Mesenteric fat pad (tissue), 1 donor: ENCODE results near the gene MMP7. TPM values are rescaled to one million over a fixed set of nuclear protein-coding genes. Genes with fewer than 3 reads are reported as not detected.

ENCODE experiments used
- DNase-seq: peaks from one replicate; pipeline ENCODE4 v3.0.0-alpha.2; 2020; ENCODE audit warnings: low spot score
- total RNA-seq: library from RNA; stranded (reverse); fragmentation: NEBNext Ultra II Directional; extraction: Animal tissue kit (Norgen Biotek cat#: 25700); gene quantifications from one replicate; pipeline ENCODE4 v1.2.1, GENCODE V29; 2021
- donor health status: DM: yes; HTN: yes; CAD: no.

The MMP7 gene
- total RNA-seq, 1 donor from 2014 or later, result 2.5 TPM

DNA sequence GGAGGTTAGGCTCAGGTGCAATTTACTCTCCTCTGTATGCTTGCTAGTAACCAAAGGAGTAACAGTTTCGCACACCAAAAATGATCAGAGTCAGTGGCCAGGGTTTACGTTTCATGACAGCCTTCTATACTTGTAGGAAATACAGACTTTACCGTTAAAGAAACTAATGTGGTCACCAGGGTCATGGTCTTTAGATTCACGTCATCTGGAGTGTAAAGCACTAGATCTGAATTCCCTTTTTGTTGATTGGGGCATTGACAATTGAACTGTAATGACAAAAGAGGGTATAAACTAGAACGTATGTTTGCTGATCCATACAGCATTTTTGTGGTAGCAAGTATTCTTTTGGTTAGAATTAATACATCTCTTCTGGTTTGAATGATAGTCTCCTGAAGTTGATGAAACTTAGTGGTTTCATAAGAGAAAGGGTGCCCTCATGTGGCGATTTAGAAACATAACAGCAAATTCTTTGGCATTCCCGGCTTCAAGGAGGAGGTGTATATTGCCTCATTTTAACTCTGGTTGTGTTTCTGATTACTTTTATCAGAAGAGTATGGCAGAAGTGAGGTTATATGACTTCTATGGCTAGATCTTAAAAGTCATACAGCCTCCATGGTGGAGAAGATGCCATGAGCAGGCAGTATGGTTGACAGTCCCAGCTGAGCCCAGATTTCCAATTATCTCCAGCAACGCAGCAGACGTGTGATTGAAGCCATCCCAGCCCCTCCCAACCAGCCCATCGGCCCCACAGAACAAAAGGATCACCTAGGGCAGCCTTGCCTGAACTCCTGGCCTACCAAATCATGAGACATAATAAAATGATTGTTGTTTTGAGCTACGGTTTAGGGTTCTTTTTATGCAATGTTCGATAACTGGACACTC is 35.1 kb downstream of the MMP7 start:
- DNase-seq, result no peak

DNA sequence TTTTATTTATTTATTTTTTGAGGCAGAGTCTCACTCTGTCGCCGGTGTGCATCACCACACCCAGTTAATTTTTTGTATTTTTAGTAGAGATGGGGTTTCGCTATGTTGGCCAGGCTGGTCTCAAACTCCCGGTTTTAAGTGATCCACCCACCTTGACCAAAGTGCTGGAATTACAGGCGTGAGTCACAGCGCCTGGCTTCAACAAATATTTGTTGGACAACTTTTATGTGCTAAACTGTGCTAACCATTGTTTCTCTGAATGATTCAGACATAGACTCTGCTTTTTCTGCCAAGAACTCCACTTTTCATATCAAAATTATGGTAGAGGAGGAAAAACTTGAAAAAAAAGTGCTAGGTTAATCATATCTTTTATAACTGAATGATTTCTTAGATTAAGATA is 36.3 kb downstream of the MMP7 start:
- DNase-seq, result no peak

DNA sequence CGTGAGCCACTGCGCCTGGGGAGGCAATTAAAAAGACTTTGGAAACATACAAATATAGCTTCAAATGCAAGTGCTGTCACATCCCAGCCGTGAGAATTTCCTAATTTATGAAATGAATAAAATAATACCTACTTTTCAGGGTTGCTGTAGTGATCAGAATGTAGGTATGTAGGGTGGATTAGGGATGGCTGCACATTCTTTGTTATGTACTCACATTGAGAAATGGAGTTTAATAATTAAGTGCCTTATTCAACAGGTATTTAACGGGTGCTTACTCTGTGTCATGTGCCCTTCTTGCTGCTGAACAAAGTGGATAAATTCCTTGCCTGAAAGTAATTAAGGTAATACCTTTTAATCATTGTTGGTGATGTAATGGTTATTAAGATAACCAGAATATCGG is 37.0 kb downstream of the MMP7 start:
- DNase-seq, result no peak

DNA sequence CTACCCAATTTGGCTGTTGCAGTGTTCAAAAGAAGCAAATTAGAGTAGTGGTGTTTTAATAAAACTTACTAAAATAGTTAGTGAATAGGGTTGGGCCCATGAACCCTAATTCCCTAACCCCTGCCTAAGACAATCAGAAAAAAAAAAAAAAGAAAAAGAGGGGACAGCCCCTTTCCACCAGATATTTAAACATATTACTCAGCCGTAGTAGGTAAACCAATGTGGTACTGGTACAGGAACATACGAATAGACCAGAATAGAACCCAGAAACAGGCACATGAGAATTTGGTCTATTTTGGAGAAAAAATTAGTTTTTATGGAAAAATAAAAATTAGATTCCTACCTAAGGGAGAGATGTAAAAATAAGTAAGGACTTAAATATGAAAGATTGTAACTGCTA is 38.6 kb downstream of the MMP7 start:
- no peak for DNase-seq

DNA sequence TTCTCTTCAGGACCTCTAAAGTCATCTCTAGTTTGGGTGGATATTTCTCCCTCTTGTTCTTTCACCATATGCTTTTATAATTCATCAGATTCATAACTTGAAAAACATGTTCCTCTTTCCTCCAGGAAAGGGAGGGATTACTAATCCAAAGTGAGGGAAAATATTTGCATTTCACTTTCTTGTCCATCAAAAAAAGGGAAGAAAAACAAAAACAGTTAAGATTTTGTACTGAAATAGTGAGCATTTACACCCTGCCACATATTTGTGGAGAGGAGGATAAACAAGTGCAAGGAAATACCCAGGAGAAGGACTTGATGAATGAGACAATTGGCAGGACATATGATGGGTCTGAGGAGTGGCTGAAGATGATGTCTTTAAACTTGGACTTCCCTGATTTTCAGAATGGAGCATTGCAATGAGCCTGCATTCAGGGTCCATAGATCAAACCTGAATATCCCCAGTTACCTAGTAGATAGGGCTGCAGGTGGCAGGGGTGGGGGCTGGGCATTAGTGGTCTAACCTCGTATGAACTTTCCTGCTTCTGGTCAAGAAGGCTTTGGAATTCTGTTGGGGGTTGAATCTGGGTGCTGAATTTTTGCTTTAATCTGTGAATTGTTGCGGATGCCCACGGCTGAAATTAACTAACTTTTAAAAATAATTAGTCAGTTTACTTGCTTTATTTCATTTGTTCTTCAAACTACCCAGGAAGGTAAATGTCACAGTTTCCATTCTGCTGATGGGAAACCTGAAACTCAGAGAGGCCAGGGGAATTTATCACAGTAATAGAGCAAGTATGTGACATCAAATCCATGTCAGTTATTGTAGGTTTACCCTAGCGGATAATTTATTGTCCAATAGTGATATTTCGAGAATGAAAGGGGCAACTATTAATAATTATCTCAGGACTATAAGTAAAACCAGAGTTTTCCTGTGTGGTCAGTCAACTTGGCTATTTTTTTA is 41.1 kb downstream of the MMP7 start:
- DNase-seq, result no peak

DNA sequence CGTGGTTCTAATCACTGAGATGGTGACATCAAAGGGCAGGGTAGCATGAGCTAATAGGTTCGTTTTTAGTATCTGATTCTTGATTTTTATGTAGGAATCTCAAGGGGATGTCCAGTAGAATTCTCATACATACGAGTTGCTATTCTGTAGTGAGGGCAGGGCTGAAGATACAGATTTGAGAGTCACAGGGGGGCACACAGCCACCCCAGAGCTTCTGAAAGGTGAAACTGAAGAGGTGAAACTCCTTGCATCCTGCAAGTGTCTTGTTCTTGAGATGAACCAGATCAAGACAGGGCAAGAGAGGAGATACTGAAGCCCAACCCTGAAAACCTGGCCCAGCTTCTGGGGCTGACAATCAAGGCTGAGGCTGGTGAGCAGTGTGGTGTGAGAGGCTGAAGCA is 42.3 kb downstream of the MMP7 start:
- no peak for DNase-seq

DNA sequence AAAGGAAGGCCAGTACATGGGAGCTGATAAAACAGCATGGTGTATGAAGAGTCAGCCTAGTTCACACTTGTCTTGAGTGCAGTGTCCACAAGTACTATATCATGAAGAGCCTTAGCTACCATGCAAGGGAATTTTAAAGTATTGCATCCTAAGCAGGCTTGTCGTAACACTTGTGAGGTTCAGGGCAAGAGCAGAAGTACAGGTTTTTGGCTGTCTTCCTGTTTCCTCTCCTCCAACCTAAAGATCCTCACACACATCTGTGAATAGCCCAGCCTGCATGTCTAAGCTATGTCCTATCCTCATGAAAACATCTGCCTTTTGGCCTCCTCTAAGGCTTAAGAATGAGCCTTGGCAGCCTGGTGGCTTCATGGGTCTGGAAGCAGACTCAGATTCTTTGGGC is 43.3 kb downstream of the MMP7 start:
- DNase-seq, result no peak

DNA sequence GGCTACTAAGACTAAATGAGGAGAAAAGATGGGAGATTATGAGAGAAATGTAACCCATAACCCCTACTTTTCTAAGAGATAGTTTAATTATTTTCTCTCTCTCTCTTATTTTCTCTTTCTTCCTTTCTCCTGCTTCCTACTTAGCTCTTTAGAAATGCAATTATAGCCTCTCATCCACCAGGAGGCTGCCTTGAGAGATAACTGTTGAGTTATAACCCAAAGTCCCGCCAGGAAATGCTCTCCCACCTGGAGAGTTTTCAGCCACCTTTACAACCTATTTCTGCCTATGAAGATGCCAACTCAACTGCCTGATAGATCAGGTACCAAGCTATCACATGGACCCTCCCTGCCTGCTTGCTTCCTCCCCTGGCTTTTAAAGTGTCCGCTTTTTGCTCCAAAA is 44.0 kb downstream of the MMP7 start:
- no peak for DNase-seq

DNA sequence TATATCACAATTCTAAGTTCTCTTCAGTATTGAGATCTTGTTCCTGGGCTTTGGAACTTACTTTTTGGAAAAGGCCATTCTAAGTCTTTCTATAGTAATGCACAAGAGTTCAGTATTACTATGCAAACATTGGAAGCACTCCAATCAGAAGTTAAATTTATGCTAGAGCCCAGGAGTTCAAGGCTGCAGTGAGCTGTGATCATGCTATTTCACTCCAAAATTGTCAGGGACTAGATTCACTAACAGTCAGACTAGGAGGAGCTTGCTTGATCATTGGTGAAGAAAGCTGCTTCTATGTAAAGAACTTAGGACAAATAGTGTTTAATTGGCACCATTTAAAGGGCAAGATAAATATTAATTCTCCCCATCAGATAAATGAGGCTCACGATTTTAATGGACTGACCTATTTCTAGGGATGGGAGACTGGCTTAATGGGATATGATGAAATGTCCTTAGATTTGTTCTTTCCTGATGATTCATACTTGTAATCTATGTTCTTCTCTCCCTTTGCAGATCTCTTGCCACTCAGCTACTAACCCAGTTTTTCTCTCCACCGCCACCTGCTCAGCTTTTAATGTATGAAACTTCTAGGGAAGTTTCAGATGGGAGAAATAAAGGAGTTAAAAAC is 45.3 kb downstream of the MMP7 start:
- no peak for DNase-seq

DNA sequence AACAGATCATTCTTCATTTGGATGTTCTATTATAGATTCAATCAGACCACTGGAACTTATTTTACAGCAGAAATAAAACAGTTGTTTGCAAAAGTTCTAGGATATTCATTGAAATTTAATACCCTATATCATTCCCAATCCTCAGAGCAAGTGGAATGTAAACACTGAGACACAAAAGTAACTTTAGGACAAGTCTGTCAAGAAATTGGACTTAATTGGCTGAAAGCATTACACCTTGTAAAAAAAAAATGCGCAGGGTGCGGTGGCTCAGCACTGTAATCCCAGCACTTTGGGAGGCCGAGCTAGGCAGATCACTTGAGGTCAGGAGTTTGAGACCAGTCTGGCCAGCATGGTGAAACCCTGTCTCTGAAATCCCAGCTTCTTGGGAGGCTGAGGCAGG is 48.1 kb downstream of the MMP7 start:
- DNase-seq, result no peak

DNA sequence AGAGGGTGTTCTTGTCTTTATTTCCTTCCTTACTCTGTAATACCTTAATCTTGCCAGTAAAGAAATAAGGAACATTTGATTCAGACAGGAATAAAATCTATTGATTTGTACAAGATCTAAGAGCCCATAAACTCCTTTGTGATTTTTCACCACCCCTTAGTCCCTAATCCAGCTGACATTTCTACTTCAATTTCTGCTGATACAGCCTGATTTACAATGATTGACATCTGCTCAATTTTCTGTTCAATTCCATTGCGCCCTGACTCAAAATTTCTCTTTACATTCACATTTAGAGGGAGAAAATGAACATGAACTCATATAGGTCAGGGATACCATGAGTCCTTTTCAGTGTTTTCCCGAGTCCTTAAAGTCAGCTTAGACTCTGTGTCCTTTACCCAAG is 50.8 kb downstream of the MMP7 start:
- DNase-seq, result no peak

DNA sequence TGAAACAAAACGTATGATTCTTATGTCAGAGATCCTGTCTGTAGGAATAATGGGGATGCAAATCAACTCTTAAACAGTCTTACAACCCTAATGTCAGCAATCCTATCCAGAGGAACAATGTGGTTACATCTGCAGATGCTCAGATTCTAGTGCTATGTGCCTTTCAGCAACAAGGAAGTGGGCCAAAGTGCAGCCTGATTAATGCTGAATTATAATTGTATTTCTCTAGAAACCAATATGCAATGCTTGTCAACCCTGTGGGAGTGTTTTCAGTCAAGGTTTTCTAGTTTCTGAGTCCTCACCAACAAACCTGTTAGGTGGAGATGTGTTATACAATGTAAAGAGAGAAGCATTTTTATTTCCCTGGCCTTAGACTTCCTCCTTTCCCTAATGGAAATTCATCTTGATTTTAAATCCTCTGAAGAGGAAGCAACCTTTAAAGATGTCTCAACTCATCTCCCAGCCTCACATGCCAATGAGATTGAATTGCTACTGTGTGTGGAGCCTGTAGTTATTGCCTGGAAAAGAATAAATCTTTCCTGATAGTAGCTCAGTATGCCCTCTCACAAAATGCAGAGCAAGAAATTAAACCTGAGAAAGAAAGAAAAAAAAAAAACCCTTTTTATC is 51.8 kb downstream of the MMP7 start:
- no peak for DNase-seq

DNA sequence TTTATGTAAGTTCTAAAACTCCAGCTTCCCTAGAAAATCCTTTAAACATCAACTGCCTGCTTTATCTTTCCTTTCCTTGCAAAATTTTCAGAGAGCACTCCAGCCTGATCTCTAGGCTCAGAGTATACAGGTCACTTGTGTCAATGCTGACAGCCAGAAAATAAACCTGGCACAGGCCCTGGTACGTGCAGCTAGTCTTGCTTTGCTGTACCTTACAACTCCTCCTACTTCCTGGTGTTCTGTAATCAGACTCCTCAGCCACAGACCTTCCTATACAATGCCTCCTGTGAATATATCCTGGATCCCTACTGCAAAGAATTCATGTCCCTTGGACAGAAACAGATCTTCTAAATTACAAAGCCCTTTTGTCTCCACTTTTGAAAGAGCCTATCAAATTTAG is 53.7 kb downstream of the MMP7 start:
- no peak for DNase-seq

DNA sequence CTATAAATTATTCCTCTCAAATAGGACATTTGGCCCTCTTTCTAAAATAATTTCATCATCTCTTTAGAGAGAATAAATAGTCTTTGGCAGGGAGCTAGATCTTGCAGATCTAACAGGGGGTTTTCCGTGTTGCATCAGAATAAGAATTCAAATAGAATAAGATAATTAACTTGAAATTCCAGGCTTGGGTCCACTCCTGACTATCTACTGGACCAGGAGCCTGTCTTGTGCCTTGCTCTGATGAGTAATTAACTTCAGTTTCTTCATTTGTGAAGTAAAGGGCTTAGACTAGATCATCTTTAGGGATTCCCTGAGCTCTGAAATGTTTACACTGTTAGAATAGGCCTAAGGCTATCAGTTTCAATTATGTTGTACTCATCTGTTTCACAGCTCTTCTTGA is 54.5 kb downstream of the MMP7 start:
- no peak for DNase-seq

DNA sequence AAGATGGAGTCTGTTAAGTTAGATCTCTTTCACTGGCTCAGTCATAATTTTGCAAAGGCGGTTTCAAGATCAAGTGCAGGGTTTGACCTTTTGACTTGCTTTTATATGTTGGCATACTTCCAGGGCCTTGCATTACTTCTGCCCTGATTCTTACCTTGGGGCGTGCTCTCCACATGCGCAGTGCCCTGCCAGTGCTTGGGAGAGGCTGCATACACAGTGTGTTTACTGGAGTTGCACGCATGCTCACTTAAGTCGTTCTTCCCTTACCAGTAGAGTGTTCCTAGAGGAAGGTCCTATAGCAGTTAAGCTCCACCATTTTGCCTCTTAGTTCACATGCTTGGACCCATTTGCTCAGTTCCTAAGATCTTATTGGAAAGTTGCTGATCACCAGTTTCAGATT is 57.0 kb downstream of the MMP7 start:
- no peak for DNase-seq

DNA sequence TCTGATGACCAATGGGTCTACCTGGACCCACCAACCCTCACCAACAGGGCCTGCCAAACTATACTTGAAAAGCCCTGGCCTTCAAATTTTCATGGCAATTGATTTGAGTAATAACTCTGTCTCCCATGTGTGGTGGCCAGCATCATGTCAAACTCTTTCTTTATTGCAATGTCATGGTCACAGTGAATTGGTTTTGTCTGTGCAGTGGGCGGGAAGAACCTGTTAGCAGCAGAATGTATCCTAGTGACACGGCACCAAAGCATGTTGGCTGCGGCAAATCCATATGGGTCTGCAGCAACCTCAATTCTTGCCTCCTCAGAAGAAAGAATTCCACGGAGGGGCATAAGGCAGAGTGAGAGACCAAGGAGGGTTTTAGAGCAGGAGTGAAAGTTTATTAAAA is 58.4 kb downstream of the MMP7 start:
- DNase-seq, result no peak

DNA sequence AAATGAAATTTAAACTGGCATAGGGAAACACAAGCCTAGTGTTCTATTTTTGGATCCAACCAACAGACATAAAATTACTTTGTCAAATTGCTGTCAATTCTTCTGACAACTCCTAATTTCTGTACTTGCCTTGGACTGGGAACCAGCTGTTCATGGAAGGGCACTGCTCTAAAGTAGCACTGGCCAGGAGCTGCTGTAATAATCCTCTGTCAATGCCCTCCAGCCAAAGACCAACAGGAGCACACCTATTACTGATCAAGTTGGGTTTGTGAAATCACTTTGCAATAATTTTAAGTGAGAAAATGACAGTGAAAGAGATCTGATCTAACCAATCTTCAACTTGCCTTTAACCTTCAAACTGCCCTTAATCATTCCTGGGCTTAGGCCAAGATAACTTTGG is 59.1 kb downstream of the MMP7 start:
- DNase-seq, result no peak
